ENCODE data around the gene NEK2.

- TF ChIP-seq GATA2 (IDR thresholded peaks at IDR 0.05; ENCODE audit: low read depth, low read length) (no peak), GATA3 (IDR thresholded peaks at IDR 0.05; ENCODE audit: low read depth, low read length) (no peak)
Observed at GRCh38 chr1:211631168-211631567, 44.3 kb downstream of the NEK2 start.
